GM04504 (cell line): ENCODE results near the gene FRAT2.

Experiments
- DNase-seq: peaks from one replicate; pipeline ENCODE4 v3.0.0-alpha.2; 2012; ENCODE audit warnings: low read depth

Gene FRAT2

GRCh38 chr10:97325754-97326153, 8.8 kb downstream of the FRAT2 start:
- no peak for DNase-seq

- DNase-seq = no peak
Observed at GRCh38 chr10:97323501-97323900, 11.0 kb downstream of the FRAT2 start.

- no peak for DNase-seq
Observed at GRCh38 chr10:97321804-97322190, 12.7 kb downstream of the FRAT2 start.

- DNase-seq = no peak
Observed at GRCh38 chr10:97321032-97321803, 13.3 kb downstream of the FRAT2 start.

- DNase-seq = no peak
Observed at GRCh38 chr10:97320480-97321031, 14.0 kb downstream of the FRAT2 start.

- DNase-seq = no peak
Observed at GRCh38 chr10:97319671-97320479, 14.7 kb downstream of the FRAT2 start.

GRCh38 chr10:97318772-97319651, 15.5 kb downstream of the FRAT2 start, which contains the start of gene FRAT1:
FRAT1 (plus strand) TSS chr10:97319271; CDS start chr10:97319454, 183 bp downstream.
- DNase-seq = peak; percentile 74

GRCh38 chr10:97314671-97315070, 19.9 kb downstream of the FRAT2 start:
- DNase-seq = no peak

- no peak for DNase-seq
Observed at GRCh38 chr10:97312897-97313296, 21.6 kb downstream of the FRAT2 start.

- no peak for DNase-seq
Observed at GRCh38 chr10:97311111-97311626, 23.4 kb downstream of the FRAT2 start.

GRCh38 chr10:97307866-97308780, 26.4 kb downstream of the FRAT2 start:
- DNase-seq = no peak

GRCh38 chr10:97307441-97307840, 27.1 kb downstream of the FRAT2 start:
- no peak for DNase-seq

GRCh38 chr10:97302088-97302791, 32.3 kb downstream of the FRAT2 start:
- no peak for DNase-seq

GRCh38 chr10:97300980-97301379, 33.5 kb downstream of the FRAT2 start:
- no peak for DNase-seq

GRCh38 chr10:97298223-97298571, 36.3 kb downstream of the FRAT2 start:
- no peak for DNase-seq

GRCh38 chr10:97297556-97298222, 36.8 kb downstream of the FRAT2 start:
- DNase-seq = no peak

- no peak for DNase-seq
Observed at GRCh38 chr10:97292862-97293198, 41.7 kb downstream of the FRAT2 start.

- DNase-seq = peak; percentile 98
Observed at GRCh38 chr10:97292097-97292861, 42.2 kb downstream of the FRAT2 start, which contains the start of gene ARHGAP19. ARHGAP19 (minus strand) TSS chr10:97292637; CDS start chr10:97292627, 10 bp downstream.
